Dedifferentiated amniotic fluid mesenchymal stem cell (primary cell): ENCODE results near the gene SLC9A8.
"Not testable (repeated sequence)": the region's sequence is repeated elsewhere in the genome, so short reads cannot be mapped to it uniquely, and the experiment has no call there.

Experiments
- DNase-seq: peaks from one replicate; pipeline ENCODE4 v3.0.0-alpha.2; 2016; ENCODE audit errors: extremely low spot score

The SLC9A8 gene

DNA sequence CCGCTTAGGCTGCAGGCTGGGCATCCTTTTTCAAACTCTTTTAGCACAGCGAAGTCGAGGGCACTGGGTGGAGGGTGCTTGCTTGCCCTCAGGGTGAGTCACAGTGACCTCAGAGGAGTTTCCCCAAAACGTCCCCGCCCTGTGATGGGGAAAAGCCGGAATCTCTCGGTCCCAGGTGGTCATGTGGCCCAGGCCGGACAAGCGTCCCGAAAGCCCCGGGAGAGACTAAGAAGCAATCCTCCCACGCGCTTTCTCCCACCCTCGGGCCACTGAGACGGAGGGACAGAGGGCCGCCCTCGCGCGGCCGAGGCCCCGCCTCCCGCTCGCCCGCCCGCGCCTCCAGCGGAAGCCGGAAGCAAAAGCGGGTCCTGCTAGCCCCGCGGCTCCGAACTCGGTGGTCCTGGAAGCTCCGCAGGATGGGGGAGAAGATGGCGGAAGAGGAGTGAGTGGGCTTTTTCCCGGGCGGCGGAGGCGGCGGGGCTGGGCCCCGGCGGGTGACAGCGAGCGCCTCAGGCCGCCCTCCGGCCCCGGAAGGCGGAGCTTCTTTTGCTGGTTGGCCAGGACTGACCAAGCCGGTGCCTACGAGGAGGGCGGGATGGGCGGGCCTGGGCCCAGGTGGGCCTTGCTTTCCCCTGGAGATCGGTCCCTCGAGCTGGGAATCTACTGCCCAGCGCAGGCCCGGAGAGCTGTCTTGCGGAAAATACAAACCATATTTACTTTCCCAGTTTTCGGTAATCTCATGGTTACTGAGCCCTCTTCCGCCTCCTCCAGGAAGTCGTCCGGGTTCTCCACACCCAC lies at the start of gene SLC9A8:
TSS of gene SLC9A8 (plus strand) at position 322 of the 798 bp plus-strand sequence. CDS start at position 417, 95 bp downstream.
- DNase-seq: peak; percentile 77

GRCh38 chr20:49762940-49763766 lies 49.5 kb upstream of the SLC9A8 start:
- no peak for DNase-seq

DNA sequence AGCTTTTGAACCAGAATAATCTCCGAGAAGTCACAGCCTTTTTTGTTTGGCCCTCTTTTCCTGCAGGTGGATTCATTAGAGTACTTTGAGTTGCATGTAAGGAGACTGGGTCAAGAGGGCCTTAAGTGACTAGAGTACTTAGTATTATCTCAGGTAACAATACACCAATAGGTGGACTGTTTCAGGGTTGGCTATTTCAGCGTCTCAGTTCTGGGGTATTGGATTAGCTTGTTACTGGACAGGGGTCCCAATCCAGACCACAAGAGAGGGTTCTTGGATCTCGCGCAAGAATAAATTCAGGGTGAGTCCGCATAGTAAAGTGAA lies 47.3 kb upstream of the SLC9A8 start:
- DNase-seq: no peak

DNA sequence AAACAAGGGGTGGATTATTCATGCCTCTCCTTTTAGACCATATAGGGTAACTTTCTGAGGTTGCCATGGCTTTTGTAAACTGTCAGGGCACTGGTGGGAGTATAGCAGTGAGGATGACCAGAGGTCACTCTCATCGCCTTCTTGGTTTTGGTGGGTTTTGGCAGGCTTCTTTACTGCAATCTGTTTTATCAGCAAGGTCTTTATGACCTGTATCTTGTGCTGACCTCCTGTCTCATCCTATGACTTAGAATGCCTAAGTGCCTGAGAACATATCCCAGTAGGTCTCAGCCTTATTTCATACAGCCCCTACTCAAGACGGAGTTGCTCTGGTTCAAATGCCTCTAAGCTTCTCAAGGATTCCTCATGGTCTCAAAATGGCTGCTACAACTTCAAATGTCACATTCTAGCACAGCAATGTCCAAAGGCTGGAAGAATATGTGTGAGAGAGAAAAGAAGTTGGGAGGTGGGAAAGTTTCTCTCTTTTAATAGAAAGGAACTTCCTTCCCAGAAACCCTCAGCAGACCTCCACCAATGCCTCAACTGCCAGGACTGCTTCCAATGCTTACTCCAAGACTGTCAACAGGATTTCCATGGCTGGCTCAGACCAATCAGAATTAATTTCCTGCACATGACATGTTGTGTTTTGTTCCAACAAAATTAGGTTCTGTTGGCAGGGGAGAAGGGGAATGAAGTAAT lies 46.6 kb upstream of the SLC9A8 start:
- no peak for DNase-seq

DNA sequence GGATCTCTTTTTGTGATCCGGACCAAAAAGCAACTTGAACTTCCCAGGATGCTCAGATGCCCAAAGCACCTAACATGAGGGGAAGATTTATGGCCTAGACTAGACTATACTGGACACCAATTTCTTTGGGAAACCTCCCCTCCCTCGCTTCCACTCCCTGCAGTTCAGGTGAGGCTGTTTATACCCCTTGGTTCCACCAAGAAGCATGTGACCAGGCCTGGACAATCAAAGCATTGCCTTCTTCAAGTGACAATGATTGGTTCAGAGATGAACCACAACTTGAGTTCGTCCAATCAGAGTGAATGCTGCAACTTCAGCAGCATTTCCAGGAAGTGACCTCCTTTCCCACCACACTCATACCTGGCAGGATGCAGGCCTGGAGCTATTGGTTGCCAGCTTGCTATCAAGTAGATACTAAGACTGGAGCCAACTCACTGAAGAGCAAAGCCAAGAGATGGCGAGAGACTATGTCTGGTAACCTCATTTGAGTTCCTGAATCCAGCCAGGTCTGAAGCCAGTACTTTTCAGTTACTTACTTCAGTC lies 45.6 kb upstream of the SLC9A8 start:
- no peak for DNase-seq

DNA sequence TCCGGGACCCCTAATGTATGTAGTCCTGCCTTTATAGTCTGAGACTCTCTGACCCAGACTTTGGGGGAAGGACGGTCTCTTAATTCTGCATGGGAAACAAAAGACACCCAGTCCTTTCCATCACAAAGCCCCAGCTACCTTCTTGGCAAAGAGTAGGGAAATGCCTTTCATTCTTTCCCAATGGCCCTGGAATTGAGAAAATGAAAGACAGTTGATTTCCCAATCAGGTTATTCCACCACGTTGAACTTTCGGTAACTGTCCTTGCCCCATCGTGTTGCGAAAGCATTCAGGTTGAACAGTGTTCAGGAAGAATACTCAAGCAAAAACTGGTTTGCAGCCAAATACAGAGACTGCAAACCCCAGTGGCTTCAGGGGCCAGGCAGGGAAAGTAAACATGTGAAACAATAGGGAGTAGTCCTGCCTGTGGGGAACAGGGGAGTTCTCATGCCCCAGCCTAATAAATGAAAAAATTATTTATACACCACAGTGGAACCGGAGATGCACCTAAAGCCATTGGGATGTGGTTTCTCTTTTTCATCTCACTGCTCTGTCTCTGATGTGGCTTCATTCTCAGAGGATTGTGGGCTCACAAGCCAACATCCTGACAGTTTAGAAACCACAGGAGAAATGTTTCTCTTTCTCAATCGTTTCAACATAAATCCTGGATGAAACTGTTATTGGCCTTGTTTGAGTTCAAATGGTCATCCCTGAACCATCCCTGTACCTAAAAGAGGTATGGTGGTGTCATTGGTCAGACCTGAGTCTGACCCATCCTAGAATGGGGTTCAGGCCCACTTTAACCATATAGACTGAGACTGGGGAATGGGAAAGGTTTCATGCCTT lies 44.2 kb upstream of the SLC9A8 start:
- DNase-seq: peak; percentile 22

DNA sequence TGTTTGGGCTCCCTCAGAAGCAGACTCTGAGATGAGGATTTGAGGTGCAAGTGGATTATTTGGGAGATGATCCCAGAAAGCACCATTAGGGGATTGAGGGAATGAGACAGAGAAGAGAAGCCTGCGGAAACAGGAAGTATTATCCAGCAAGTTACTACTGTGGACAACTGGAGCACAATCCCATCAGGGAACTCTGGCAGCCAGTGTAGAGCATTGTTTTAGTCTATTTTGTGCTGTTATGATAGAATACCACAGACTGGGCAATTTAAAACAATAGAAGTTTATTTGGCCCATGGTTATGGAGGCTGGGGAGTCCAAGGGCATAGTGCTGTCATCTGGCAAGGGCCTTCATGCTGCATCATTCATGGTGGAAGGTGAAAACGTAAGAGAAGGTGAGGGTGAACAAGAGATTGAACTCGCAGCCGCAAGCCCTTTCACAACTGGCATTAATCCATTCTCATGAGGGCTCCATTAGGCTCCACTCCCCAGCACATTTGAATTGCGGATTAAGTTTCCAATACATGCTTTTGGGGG lies 43.5 kb upstream of the SLC9A8 start:
- DNase-seq: no peak

DNA sequence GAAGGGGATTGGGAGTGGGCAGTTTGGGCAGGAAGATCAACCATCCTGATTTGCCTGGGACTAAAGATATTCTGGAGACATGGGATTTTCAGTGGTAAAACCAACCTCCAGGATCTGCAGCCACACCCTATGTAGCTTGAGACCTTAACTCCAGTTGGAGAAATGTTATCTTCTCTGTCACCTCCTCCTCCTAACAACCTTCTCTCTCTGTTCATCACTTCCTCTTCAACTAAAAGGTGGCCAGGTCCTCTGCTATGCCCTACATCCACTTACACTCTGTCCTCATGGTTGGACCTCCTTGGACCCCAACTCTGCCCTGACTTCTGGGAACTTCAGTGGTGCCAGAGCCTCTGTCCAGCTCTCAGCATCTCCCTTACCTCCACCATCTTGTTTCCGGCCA lies 42.0 kb upstream of the SLC9A8 start:
- no peak for DNase-seq

GRCh38 chr20:49774213-49774612 lies 38.4 kb upstream of the SLC9A8 start:
- not testable (repeated sequence) for DNase-seq

DNA sequence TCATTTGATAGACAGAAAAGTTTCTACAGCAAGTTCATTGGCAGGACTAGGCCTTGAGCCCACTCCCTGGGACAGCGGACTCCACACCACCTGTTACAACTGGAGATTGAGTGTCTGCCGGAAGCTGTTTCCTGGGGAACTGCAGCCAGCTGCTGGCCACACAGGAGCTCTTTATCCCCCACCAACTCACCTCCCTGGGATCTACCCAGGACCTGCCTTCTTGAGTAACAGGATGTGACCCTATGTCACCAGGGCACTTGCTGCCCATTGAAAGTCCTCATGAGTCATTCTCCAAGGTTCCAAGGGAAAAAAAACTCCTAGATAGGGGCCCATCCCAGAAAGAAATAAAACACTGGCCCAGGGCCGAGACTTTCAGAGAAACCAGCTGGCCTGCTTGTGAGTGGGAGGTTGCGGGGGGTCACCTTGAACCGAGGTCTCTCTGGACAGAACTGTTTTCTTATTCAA lies 37.4 kb upstream of the SLC9A8 start:
- DNase-seq: no peak

DNA sequence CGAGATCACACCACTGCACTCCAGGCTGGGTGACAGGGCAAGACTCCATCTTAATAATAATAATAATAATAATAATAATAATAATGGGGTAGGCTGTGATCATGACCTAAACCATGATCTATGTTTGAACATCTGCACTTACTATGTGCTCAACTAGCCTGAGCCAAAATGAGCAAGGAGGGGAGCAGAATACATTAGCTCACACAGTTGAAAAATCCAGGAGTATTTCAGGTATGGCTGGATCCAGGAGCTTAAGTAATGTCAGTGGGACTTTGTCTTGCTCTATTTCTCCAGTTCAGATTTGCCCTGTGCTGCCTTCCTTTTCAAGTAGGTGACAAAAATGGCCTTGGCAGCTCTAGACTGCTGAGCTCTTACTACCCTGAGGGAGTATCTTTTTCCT lies 32.7 kb upstream of the SLC9A8 start:
- no peak for DNase-seq

DNA sequence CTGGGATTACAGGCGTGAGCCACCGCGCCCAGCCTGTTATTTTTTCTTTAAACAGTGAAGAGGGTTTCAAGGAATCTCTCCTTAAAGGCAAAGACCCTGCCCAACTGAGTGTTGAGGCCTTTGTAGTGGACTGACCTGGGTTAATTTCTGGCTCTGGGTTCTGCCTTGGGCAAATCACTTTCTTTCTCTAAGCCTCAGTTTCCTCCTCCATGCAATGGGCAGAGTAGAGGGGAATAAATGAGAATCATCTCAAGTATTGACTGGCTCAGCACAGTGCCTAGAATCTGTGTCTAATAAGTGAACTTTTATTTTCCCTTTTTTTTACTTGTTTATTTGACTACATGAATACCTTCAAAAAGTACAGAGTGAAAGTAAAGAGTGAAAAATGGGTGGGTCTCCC lies 31.0 kb upstream of the SLC9A8 start:
- no peak for DNase-seq

- not testable (repeated sequence) for DNase-seq
Observed at GRCh38 chr20:49782439-49782838, 30.2 kb upstream of the SLC9A8 start.

GRCh38 chr20:49783021-49783995 lies 29.3 kb upstream of the SLC9A8 start:
- DNase-seq: not testable (repeated sequence)

- DNase-seq: no peak
Observed at GRCh38 chr20:49784291-49784690, 28.3 kb upstream of the SLC9A8 start.

DNA sequence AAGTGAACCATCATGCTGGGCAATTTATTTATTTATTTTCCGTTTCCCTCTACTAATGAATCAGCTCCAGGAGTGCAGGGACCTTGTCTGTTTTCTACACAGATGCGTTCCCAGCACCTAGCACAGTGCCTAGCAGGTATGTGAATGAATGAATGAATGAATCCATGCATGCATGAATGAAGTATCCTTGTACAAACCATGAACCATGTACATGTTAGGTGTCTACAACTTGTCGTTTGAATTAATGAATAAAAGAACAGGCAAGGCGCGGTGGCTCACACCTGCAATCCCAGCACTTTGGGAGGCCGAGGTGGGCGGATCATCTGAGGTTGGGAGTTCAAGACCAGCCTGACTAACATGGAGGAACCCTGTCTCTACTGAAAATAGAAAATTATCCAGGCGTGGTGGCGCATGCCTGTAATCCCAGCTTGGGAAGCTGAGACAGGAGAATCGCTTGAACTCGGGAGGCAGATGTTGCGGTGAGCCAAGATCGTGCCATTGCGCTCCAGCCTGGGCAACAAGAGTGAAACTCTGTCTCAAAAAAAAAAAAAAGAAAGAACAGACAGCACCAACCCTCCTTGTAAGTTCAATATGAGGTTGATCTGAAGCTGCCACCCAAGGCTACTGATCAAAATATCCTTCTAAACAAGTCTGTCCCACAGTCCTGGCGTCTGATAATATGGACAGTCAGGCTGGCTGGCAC lies 27.3 kb upstream of the SLC9A8 start:
- no peak for DNase-seq

DNA sequence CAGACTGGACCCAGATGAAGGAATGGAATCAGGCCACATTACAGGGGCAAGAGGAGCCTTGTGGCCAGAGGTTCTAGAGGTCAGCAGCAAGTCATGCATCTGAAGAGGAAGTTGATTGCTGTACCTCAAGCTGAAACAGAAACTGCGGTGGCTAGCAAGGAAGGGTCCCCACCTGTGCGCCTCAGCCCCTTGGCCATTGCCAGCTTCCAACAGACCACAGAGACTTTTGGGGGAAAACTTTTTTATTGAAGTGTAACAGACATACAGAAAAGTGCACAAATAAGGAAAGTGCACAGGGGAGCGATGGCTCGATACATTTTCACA lies 26.8 kb upstream of the SLC9A8 start:
- DNase-seq: no peak

- no peak for DNase-seq
Observed at GRCh38 chr20:49786196-49786595, 26.4 kb upstream of the SLC9A8 start.

- DNase-seq: no peak
Observed at GRCh38 chr20:49786668-49787370, 25.8 kb upstream of the SLC9A8 start.
